A549 (cell line): ENCODE measurements around the gene MICOS13. TPM values are rescaled to one million over a fixed set of nuclear protein-coding genes. Genes with fewer than 3 reads are reported as not detected.

Experiments used
- ATAC-seq, 2 experiments: fragments of 200-7000 bp in 1 of 2; fragments of >200 bp in 1 of 2; cut with Nextera tagmentation in 1 of 2; cut with Tn5 transposase in 1 of 2; 3 replicates each; pipeline versions ENCODE4 v1.8.0 to v1.9.1; 2018 to 2020; ENCODE audit warnings: mild to moderate bottlenecking in 1 of 2, moderate library complexity in 1 of 2
- CTCF ChIA-PET: fragments of 300-600 bp; sonication (Branson Sonifier 250); formaldehyde crosslinking; extraction: SDS; loops from one replicate; lab custom pipeline; 2021; ENCODE audit warnings: antibody characterized with exemption, inconsistent platforms; lab: Yijun Ruan, JAX
- POLR2A ChIA-PET: fragments of 350-600 bp; formaldehyde crosslinking; extraction: SDS; loops from one replicate; lab custom pipeline; 2021; ENCODE audit warnings: antibody characterized with exemption, inconsistent platforms; lab: Yijun Ruan, JAX
- DNase-seq, 2 experiments: peaks; one replicate each; pipeline versions ENCODE4 v3.0.0 to v3.0.0-alpha.2; 2011 to 2016; ENCODE audit warnings: low read depth in 1 of 2, low spot score in 1 of 2
- FAIRE-seq: peaks from 2 replicates; lab custom pipeline; 2011; peaks lifted over from hg19 to GRCh38; lab: Jason Lieb, UNC
- H3K27ac ChIP-seq, 2 experiments: fragments of >200 bp; sonication (Bioruptor Twin); formaldehyde crosslinking; 3 replicates each; pipeline ENCODE4 v1.5.1; 2016 to 2017
- H3K4me1 ChIP-seq: fragments of >200 bp; sonication (Bioruptor Twin); formaldehyde crosslinking; 3 replicates; pipeline ENCODE4 v1.6.1; 2016
- H3K4me2 ChIP-seq: fragments of >200 bp; sonication (Bioruptor Twin); formaldehyde crosslinking; 3 replicates; pipeline ENCODE4 v1.6.1; 2016
- H3K4me3 ChIP-seq: fragments of >200 bp; sonication (Bioruptor Twin); formaldehyde crosslinking; 3 replicates; pipeline ENCODE4 v1.5.1; 2016
- H3K9me3 ChIP-seq: fragments of >200 bp; sonication (Bioruptor Twin); formaldehyde crosslinking; 3 replicates; pipeline ENCODE4 v1.6.1; 2016
- CBX2 ChIP-seq: fragments of 200-600 bp; sonication (generic); IDR thresholded peaks from 2 replicates; pipeline ENCODE4 v1.6.1; 2016; ENCODE audit warnings: low read depth, mild to moderate bottlenecking, borderline replicate concordance
- CTCF ChIP-seq: fragments of >200 bp; sonication (Bioruptor Twin); formaldehyde crosslinking; IDR thresholded peaks from 3 replicates; pipeline ENCODE4 v1.5.1; 2016
- FOSB ChIP-seq: fragments of 250-450 bp; sonication (Bioruptor Pico); IDR thresholded peaks from 2 replicates; pipeline ENCODE4 v1.5.0; 2020; ENCODE audit warnings: mild to moderate bottlenecking, moderate library complexity
- HES2 ChIP-seq: fragments of >200 bp; sonication (Bioruptor Twin); formaldehyde crosslinking; IDR thresholded peaks from 2 replicates; pipeline ENCODE4 v1.6.1; 2016
- HOXB5 ChIP-seq: fragments of 250-450 bp; sonication (Bioruptor Pico); IDR thresholded peaks from 2 replicates; pipeline ENCODE4 v1.5.0; 2020; ENCODE audit warnings: mild to moderate bottlenecking, moderate library complexity
- JUN ChIP-seq, 2 experiments: fragments of >200 bp; sonication (Bioruptor Twin); formaldehyde crosslinking; IDR thresholded peaks; 2 replicates in 1 of 2; 3 replicates in 1 of 2; pipeline ENCODE4 v1.6.1; 2016 to 2017
- KDM1A ChIP-seq: fragments of 200-600 bp; sonication (generic); IDR thresholded peaks from 2 replicates; pipeline ENCODE4 v1.6.1; 2016; ENCODE audit warnings: low read depth, mild to moderate bottlenecking
- MAFK ChIP-seq: fragments of 450-650 bp; IDR thresholded peaks from 2 replicates; pipeline ENCODE4 v1.6.1; 2014; ENCODE audit not compliant: partially characterized antibody
- MAX ChIP-seq: IDR thresholded peaks from 2 replicates; pipeline ENCODE4 v1.6.1; 2012
- MAZ ChIP-seq: fragments of 150-350 bp; IDR thresholded peaks from 2 replicates; pipeline ENCODE4 v1.6.1; 2014; ENCODE audit warnings: antibody characterized with exemption, low read depth, low read length, borderline replicate concordance
- MYC ChIP-seq: IDR thresholded peaks from 2 replicates; pipeline ENCODE4 v1.6.1; 2012; ENCODE audit warnings: mild to moderate bottlenecking, inconsistent platforms, low read length, improper control_type of control experiment, borderline replicate concordance
- NPAS2 ChIP-seq: fragments of 250-450 bp; sonication (Bioruptor Pico); IDR thresholded peaks from 2 replicates; pipeline ENCODE4 v1.8.0; 2022; ENCODE audit warnings: mild to moderate bottlenecking, moderate library complexity, borderline replicate concordance
- NR3C1 ChIP-seq: fragments of >200 bp; sonication (Bioruptor Twin); formaldehyde crosslinking; IDR thresholded peaks from 3 replicates; pipeline ENCODE4 v1.6.1; 2017
- PHF8 ChIP-seq: fragments of 200-600 bp; sonication (generic); IDR thresholded peaks from 2 replicates; pipeline ENCODE4 v1.6.1; 2016; ENCODE audit warnings: low read depth, mild to moderate bottlenecking, antibody characterized with exemption, moderate library complexity, borderline replicate concordance
- RAD21 ChIP-seq, 2 experiments: fragments of >200 bp in 1 of 2; sonication (Bioruptor Twin) in 1 of 2; formaldehyde crosslinking in 1 of 2; IDR thresholded peaks in 1 of 2; conservative IDR thresholded peaks in 1 of 2; 2 replicates in 1 of 2; 3 replicates in 1 of 2; pipeline ENCODE4 v1.6.1; 2012 to 2018; ENCODE audit warnings: inconsistent platforms in 1 of 2
- RARB ChIP-seq: fragments of 250-450 bp; sonication (Bioruptor Pico); IDR thresholded peaks from 2 replicates; pipeline ENCODE4 v1.8.0; 2021; ENCODE audit warnings: mild to moderate bottlenecking, moderate library complexity
- SMC3 ChIP-seq: fragments of >200 bp; sonication (Bioruptor Twin); formaldehyde crosslinking; IDR thresholded peaks from 3 replicates; pipeline ENCODE4 v1.6.1; 2018; ENCODE audit warnings: inconsistent platforms
- TFCP2L1 ChIP-seq: fragments of 250-450 bp; sonication (Bioruptor Pico); IDR thresholded peaks from 2 replicates; pipeline ENCODE4 v1.5.0; 2021; ENCODE audit warnings: mild to moderate bottlenecking
- ZFP36 ChIP-seq: fragments of 450-650 bp; IDR thresholded peaks from 2 replicates; pipeline ENCODE4 v1.6.1; 2014; ENCODE audit warnings: borderline replicate concordance; ENCODE audit not compliant: partially characterized antibody
- ZSCAN20 ChIP-seq: fragments of 250-450 bp; sonication (Bioruptor Pico); IDR thresholded peaks from 2 replicates; pipeline ENCODE4 v1.8.0; 2022; ENCODE audit warnings: mild to moderate bottlenecking, moderate library complexity
- WGBS: methylation state at CpG from one replicate; pipeline ENCODE4 v1.1.6; 2017; ENCODE audit errors: missing lambda C conversion rate; 5-methylcytosine and 5-hydroxymethylcytosine counted together
- polyA plus RNA-seq, 4 experiments: library from polyadenylated mRNA; depleted of rRNA in 3 of 4; stranded (reverse); fragments of >200 nt; fragmentation: RNase III in 1 of 4; extraction: RNeasy Plus Mini Kit Qiagen cat#74134 plus additional on column Dnase treatment in 1 of 4; gene quantifications; 2 replicates in 3 of 4; 3 replicates in 1 of 4; pipeline ENCODE4 v1.2.3, GENCODE V29; 2011 to 2017

The MICOS13 gene
- polyA plus RNA-seq, 2 of the 4 experiments (the other 2 are of a cell fraction), result 20.5 to 48.8 TPM

GRCh38 chr19:5687360-5688198 lies 7.3 kb upstream of the MICOS13 start:
- DNase-seq, result no peak
- 69% methylated on average over 26 of the region's 76 CpGs for WGBS
- CTCF ChIA-PET, result interaction anchor here (1.0 to 1.9 kb wide), 7 partner anchors 10 to 639 kb away, joined by 3 to 9 read pairs (median 5); no protein-coding TSS in a partner anchor
- H3K27ac ChIP-seq, result peak overlapping the region in 1 of 2 experiments; percentile 65; a peak in 2 of 6 replicates
- no peak for FAIRE-seq
- TF ChIP-seq NPAS2 (CRISPR knock-in tag), result no peak
- TF ChIP-seq ZFP36, result peak; percentile 98
- TF ChIP-seq, all 56 proteins: peak for 1
- H3K9me3 ChIP-seq, result no peaks in the 10 kb centered on the region
- H3K4me1 ChIP-seq, result peaks cover 10% of the 10 kb centered on the region
- H3K4me3 ChIP-seq, result no peak overlapping the region; the same call in 2 of the 3 replicates
- peak overlapping the region; percentile 70 for H3K4me2 ChIP-seq
- ATAC-seq, result no peak
- POLR2A ChIA-PET, result interaction anchor here (0.7 to 1.5 kb wide), 5 partner anchors 12 to 217 kb away, joined by 3 to 8 read pairs (median 5); partner anchors contain the start of genes CATSPERD, LONP1, SAFB and SAFB2

- H3K4me2 ChIP-seq, result peak overlapping the region; percentile 70
- H3K9me3 ChIP-seq, result no peaks in the 10 kb centered on the region
- TF ChIP-seq MAFK (no peak), PHF8 (0 out of 2 replicates have a peak, but pooled peaks have one; percentile 21), ZSCAN20 (CRISPR knock-in tag) (no peak), RAD21 (conservative IDR thresholded peaks at IDR 0.05 in 1 of 2, IDR thresholded peaks at IDR 0.05 in 1 of 2) (peak; percentile 33 to 34; a peak in 2 of 5 replicates), HOXB5 (CRISPR knock-in tag) (no peak), MYC (0 out of 2 replicates have a peak, but pooled peaks have one; percentile 58), MAX (peak; percentile 28), SMC3 (0 out of 3 replicates have a peak, but pooled peaks have one; percentile 27), CTCF (peak; percentile 62)
- TF ChIP-seq, all 56 proteins: peak for 6
- Histone ChIP-seq H3K4me1 (peaks cover 2% of the 10 kb centered on the region; the same call in 2 of the 3 replicates), H3K27ac (peak overlapping the region; percentile 82 to 90), H3K4me3 (peak overlapping the region; percentile 65)
- ChIA-PET CTCF (interaction anchor here (1.0 to 1.9 kb wide), 7 partner anchors 10 to 638 kb away, joined by 3 to 9 read pairs (median 5); no protein-coding TSS in a partner anchor), POLR2A (interaction anchor here (0.7 to 1.5 kb wide), 5 partner anchors 11 to 217 kb away, joined by 3 to 8 read pairs (median 5); partner anchors contain the start of genes CATSPERD, LONP1, SAFB and SAFB2)
- FAIRE-seq (no peak), DNase-seq (peak; percentile 74 to 93), ATAC-seq (peak; percentile 57 to 77)
- WGBS, result 0% methylated on average over 6 of the region's 59 CpGs
These were observed 6.5 kb upstream of the MICOS13 start for GRCh38 chr19:5686647-5687359.

GRCh38 chr19:5686326-5686646 lies 6.0 kb upstream of the MICOS13 start:
- no peaks in the 10 kb centered on the region for H3K9me3 ChIP-seq
- peak overlapping the region; percentile 70 for H3K4me2 ChIP-seq
- TF ChIP-seq RARB (CRISPR knock-in tag) (no peak), TFCP2L1 (CRISPR knock-in tag) (no peak), MAX (no peak), NR3C1 (no peak), FOSB (CRISPR knock-in tag) (no peak), JUN (IDR thresholded peaks at IDR 0.05) (no peak), HES2 (no peak), MAZ (no peak), KDM1A (no peak), CBX2 (no peak)
- peaks cover under 1% of the 10 kb centered on the region; the same call in 1 of the 3 replicates for H3K4me1 ChIP-seq
- ChIA-PET POLR2A (interaction anchor here (1.0 to 1.5 kb wide), 4 partner anchors 11 to 64 kb away, joined by 3 to 5 read pairs (median 4); partner anchors contain the start of genes CATSPERD, LONP1, SAFB and SAFB2), CTCF (interaction anchor here (0.9 to 1.9 kb wide), 5 partner anchors 10 to 638 kb away, joined by 3 to 9 read pairs (median 4); no protein-coding TSS in a partner anchor)
- WGBS, result 92% methylated on average over 4 of the region's 16 CpGs
- H3K27ac ChIP-seq, result peak overlapping the region; percentile 82 to 90; a peak in 4 of 6 replicates
- no peak for DNase-seq
- ATAC-seq, result no peak; a peak in 2 of 6 replicates
- peak overlapping the region; percentile 65 for H3K4me3 ChIP-seq
- no peak for FAIRE-seq
